H1 (cell line): Measurements from ENCODE around the gene FSD1L. TPM values are rescaled to one million over a fixed set of nuclear protein-coding genes. Genes with fewer than 3 reads are reported as not detected.

Source experiments
- CTCF ChIA-PET: fragments of 300-600 bp; sonication (Branson Sonifier 250); formaldehyde crosslinking; loops from one replicate; lab custom pipeline; 2021; ENCODE audit not compliant: partially characterized antibody; lab: Charles Lee
- POLR2A ChIA-PET: fragments of 300-600 bp; sonication (Branson Sonifier 250); formaldehyde crosslinking; loops from one replicate; lab custom pipeline; 2021; ENCODE audit warnings: inconsistent platforms; ENCODE audit not compliant: partially characterized antibody; lab: Charles Lee
- DNase-seq, 2 experiments: peaks; one replicate each; pipeline versions ENCODE4 v3.0.0 to v3.0.0-alpha.2; 2010 to 2022; ENCODE audit warnings: low spot score in 2 of 2, low read depth in 1 of 2, mixed read lengths in 1 of 2
- FAIRE-seq: peaks from 2 replicates; lab custom pipeline; 2011; peaks lifted over from hg19 to GRCh38; lab: Jason Lieb, UNC
- H2AFZ ChIP-seq: 2 replicates; pipeline ENCODE4 v1.8.1; 2012; ENCODE audit warnings: low read length, inconsistent platforms
- H2AK5ac ChIP-seq: 2 replicates; pipeline ENCODE4 v1.6.1; 2013; ENCODE audit warnings: low read depth, low read length
- H2BK120ac ChIP-seq: replicated peaks from 2 replicates; pipeline ENCODE3; 2013; ENCODE audit warnings: low read depth, low read length, inconsistent platforms
- H2BK12ac ChIP-seq: 2 replicates; pipeline ENCODE4 v1.6.1; 2013; ENCODE audit warnings: low read depth, low read length
- H2BK15ac ChIP-seq: 2 replicates; pipeline ENCODE4 v1.6.1; 2013; ENCODE audit warnings: low read length
- H2BK20ac ChIP-seq: 2 replicates; pipeline ENCODE4 v1.6.1; 2013; ENCODE audit warnings: low read length
- H2BK5ac ChIP-seq: 2 replicates; pipeline ENCODE4 v1.6.1; 2013; ENCODE audit warnings: low read depth, low read length
- H3K14ac ChIP-seq: 2 replicates; pipeline ENCODE4 v1.6.1; 2013; ENCODE audit warnings: inconsistent platforms; ENCODE audit not compliant: insufficient read length
- H3K18ac ChIP-seq: 2 replicates; pipeline ENCODE4 v1.6.1; 2013; ENCODE audit warnings: low read length; ENCODE audit errors: extremely low read depth
- H3K23ac ChIP-seq: 2 replicates; pipeline ENCODE4 v1.6.1; 2013; ENCODE audit warnings: inconsistent platforms; ENCODE audit not compliant: insufficient read length
- H3K23me2 ChIP-seq: 2 replicates; pipeline ENCODE4 v1.6.1; 2013; ENCODE audit warnings: low read depth, low read length
- H3K27ac ChIP-seq: 2 replicates; pipeline ENCODE4 v1.6.1; 2011; ENCODE audit warnings: low read depth, low read length, inconsistent platforms
- H3K27me3 ChIP-seq, 4 experiments: replicated peaks in 1 of 4; 1 replicate in 1 of 4; 2 replicates in 3 of 4; pipeline versions ENCODE4 v1.6.1 to v1.8.1; 2011 to 2013; ENCODE audit warnings: low read length in 3 of 4, mild to moderate bottlenecking in 3 of 4, inconsistent platforms in 2 of 4, mixed read lengths in 2 of 4, moderate library complexity in 1 of 4; ENCODE audit not compliant: control insufficient read depth in 3 of 4, insufficient read depth in 3 of 4; ENCODE audit errors: extremely low read depth in 1 of 4
- H3K36me3 ChIP-seq, 4 experiments: 2 replicates each; pipeline versions ENCODE4 v1.6.1 to v1.8.1; 2011 to 2013; ENCODE audit warnings: mild to moderate bottlenecking in 4 of 4, low read length in 3 of 4, moderate library complexity in 2 of 4, control low read depth in 1 of 4, inconsistent platforms in 1 of 4; ENCODE audit not compliant: insufficient read depth in 4 of 4, control insufficient read depth in 2 of 4
- H3K4ac ChIP-seq: replicated peaks from 2 replicates; pipeline ENCODE3; 2013; ENCODE audit warnings: low read length, low read depth, mixed read lengths, inconsistent platforms; ENCODE audit not compliant: insufficient read length
- H3K4me1 ChIP-seq, 4 experiments: replicated peaks in 1 of 4; 1 replicate in 1 of 4; 2 replicates in 3 of 4; pipeline versions ENCODE4 v1.6.1 to v1.8.1; 2011 to 2013; ENCODE audit warnings: low read length in 3 of 4, inconsistent platforms in 2 of 4, mixed read lengths in 1 of 4; ENCODE audit not compliant: insufficient read depth in 4 of 4, control insufficient read depth in 3 of 4
- H3K4me2 ChIP-seq, 2 experiments: 2 replicates each; pipeline versions ENCODE4 v1.6.1 to v1.8.1; 2011 to 2013; ENCODE audit warnings: low read depth in 2 of 2, low read length in 2 of 2, control low read depth in 1 of 2, inconsistent platforms in 1 of 2, mild to moderate bottlenecking in 1 of 2; ENCODE audit not compliant: insufficient read depth in 1 of 2
- H3K4me3 ChIP-seq, 4 experiments: fragments of 200-600, 300-600 bp in 1 of 4; sonication (generic), shearing (Covaris generic), sonication (Bioruptor Twin) in 1 of 4; 2 replicates each; pipeline versions ENCODE4 v1.5.1 to v1.8.1; 2011 to 2016; ENCODE audit warnings: low read length in 4 of 4, low read depth in 3 of 4, control low read depth in 2 of 4, inconsistent platforms in 2 of 4, mild to moderate bottlenecking in 2 of 4, mixed read lengths in 1 of 4, moderate library complexity in 1 of 4; ENCODE audit not compliant: insufficient read depth in 2 of 4; ENCODE audit errors: extremely low read depth in 1 of 4
- H3K56ac ChIP-seq: replicated peaks from 2 replicates; pipeline ENCODE3; 2013; ENCODE audit warnings: low read depth, mild to moderate bottlenecking, mixed read lengths, low read length, inconsistent platforms; ENCODE audit not compliant: insufficient read length
- H3K79me1 ChIP-seq: 2 replicates; pipeline ENCODE4 v1.6.1; 2013; ENCODE audit warnings: low read depth, low read length, control low read depth
- H3K79me2 ChIP-seq, 2 experiments: 2 replicates each; pipeline versions ENCODE4 v1.6.1 to v1.8.1; 2012 to 2013; ENCODE audit warnings: low read length in 2 of 2, mild to moderate bottlenecking in 2 of 2, inconsistent platforms in 1 of 2; ENCODE audit not compliant: insufficient read depth in 2 of 2, control insufficient read depth in 1 of 2
- H3K9ac ChIP-seq, 4 experiments: replicated peaks in 1 of 4; 1 replicate in 1 of 4; 2 replicates in 3 of 4; pipeline versions ENCODE4 v1.6.1 to v1.8.1; 2011 to 2013; ENCODE audit warnings: low read depth in 3 of 4, low read length in 3 of 4, control low read depth in 2 of 4, mild to moderate bottlenecking in 2 of 4, moderate library complexity in 2 of 4, inconsistent platforms in 1 of 4; ENCODE audit errors: extremely low read depth in 1 of 4
- H3K9me3 ChIP-seq, 2 experiments: 2 replicates each; pipeline versions ENCODE4 v1.6.1 to v1.8.1; 2012 to 2013; ENCODE audit warnings: mild to moderate bottlenecking in 2 of 2, moderate library complexity in 2 of 2, control low read depth in 1 of 2, inconsistent platforms in 1 of 2, low read depth in 1 of 2, low read length in 1 of 2, mixed read lengths in 1 of 2; ENCODE audit not compliant: insufficient read depth in 2 of 2
- H4K20me1 ChIP-seq, 2 experiments: replicated peaks in 1 of 2; 2 replicates each; pipeline versions ENCODE3 to v1.8.1; 2011 to 2013; ENCODE audit warnings: inconsistent platforms in 2 of 2, low read length in 2 of 2, mild to moderate bottlenecking in 1 of 2; ENCODE audit not compliant: insufficient read depth in 2 of 2, control insufficient read depth in 1 of 2
- H4K5ac ChIP-seq: 2 replicates; pipeline ENCODE4 v1.6.1; 2013; ENCODE audit warnings: low read length, low read depth, mixed read lengths, inconsistent platforms; ENCODE audit not compliant: insufficient read length
- H4K8ac ChIP-seq: 2 replicates; pipeline ENCODE4 v1.8.0; 2013; ENCODE audit warnings: mild to moderate bottlenecking, moderate library complexity, low read length, inconsistent platforms; ENCODE audit not compliant: insufficient read depth; ENCODE audit errors: extremely low read depth
- H4K91ac ChIP-seq: replicated peaks from 2 replicates; pipeline ENCODE3; 2013; ENCODE audit warnings: low read length, mixed read lengths, inconsistent platforms; ENCODE audit not compliant: insufficient read length
- ATF3 ChIP-seq: IDR thresholded peaks from 2 replicates; pipeline ENCODE4 v1.6.1; 2011; ENCODE audit warnings: low read depth, mild to moderate bottlenecking, low read length; ENCODE audit not compliant: insufficient read depth
- BCL11A ChIP-seq, 2 experiments: IDR thresholded peaks; one replicate each; pipeline ENCODE4 v1.6.1; 2011; ENCODE audit warnings: low read depth in 2 of 2, low read length in 2 of 2, mild to moderate bottlenecking in 2 of 2
- CHD1 ChIP-seq: IDR thresholded peaks from 2 replicates; pipeline ENCODE4 v1.6.1; 2012; ENCODE audit warnings: low read depth, low read length, improper control_type of control experiment
- JUN ChIP-seq: IDR thresholded peaks from 2 replicates; pipeline ENCODE4 v1.6.1; 2011; ENCODE audit warnings: low read depth, mild to moderate bottlenecking, improper control_type of control experiment, low read length
- MAFK ChIP-seq: IDR thresholded peaks from 2 replicates; pipeline ENCODE4 v1.6.1; 2012; ENCODE audit warnings: low read depth, mild to moderate bottlenecking, improper control_type of control experiment, low read length
- NRF1 ChIP-seq: IDR thresholded peaks from 2 replicates; pipeline ENCODE4 v1.6.1; 2011; ENCODE audit warnings: mild to moderate bottlenecking, low read depth, low read length, improper control_type of control experiment
- RBBP5 ChIP-seq: IDR thresholded peaks from 2 replicates; pipeline ENCODE4 v1.7.1; 2012; ENCODE audit warnings: low read depth, mild to moderate bottlenecking, inconsistent platforms, low read length, moderate library complexity, borderline replicate concordance
- SIRT6 ChIP-seq: IDR thresholded peaks from one replicate; pipeline ENCODE4 v1.7.1; 2012; ENCODE audit warnings: low read length, inconsistent platforms
- SIX5 ChIP-seq: IDR thresholded peaks from 2 replicates; pipeline ENCODE4 v1.6.1; 2011; ENCODE audit warnings: mild to moderate bottlenecking, low read depth, low read length
- SP2 ChIP-seq: IDR thresholded peaks from 2 replicates; pipeline ENCODE4 v1.6.1; 2012; ENCODE audit warnings: mild to moderate bottlenecking, low read length, inconsistent platforms
- TBP ChIP-seq: IDR thresholded peaks from 2 replicates; pipeline ENCODE4 v1.6.1; 2011; ENCODE audit warnings: low read depth, low read length, improper control_type of control experiment
- WGBS, 2 experiments: shearing (Covaris generic) in 1 of 2; methylation state at CpG; one replicate each; pipeline versions ENCODE4 v1.1.6 to v1.1.7; 2013 to 2015; ENCODE audit warnings: low lambda C conversion rate in 2 of 2, mixed read lengths in 2 of 2, inconsistent platforms in 1 of 2, low coverage in 1 of 2, missing lambda C conversion rate in 1 of 2; ENCODE audit not compliant: insufficient replicate concordance in 2 of 2, insufficient coverage in 1 of 2, insufficient read length in 1 of 2; ENCODE audit errors: extremely low coverage in 1 of 2, missing lambda C conversion rate in 1 of 2; 5-methylcytosine and 5-hydroxymethylcytosine counted together
- polyA plus RNA-seq, 7 experiments: library from polyadenylated mRNA; depleted of rRNA in 3 of 7; stranded (reverse) in 5 of 7; unstranded in 2 of 7; fragments of >200 nt in 5 of 7; fragments of 200-250 nt in 2 of 7; gene quantifications; 1 replicate in 5 of 7; 2 replicates in 1 of 7; 4 replicates in 1 of 7; pipeline versions ENCODE4 v1.2.1 to v1.2.3, GENCODE V29; 2011 to 2013; ENCODE audit warnings: missing spikeins in 2 of 7, mixed read lengths in 2 of 7
- total RNA-seq: library from RNA; stranded (reverse); fragmentation: NEBNext Ultra II Directional; extraction: Animal tissue kit (Norgen Biotek cat#: 25700); gene quantifications from 2 replicates; pipeline ENCODE4 v1.2.1, GENCODE V29; 2021
- TF ChIP-seq, protein P1 (sequence below): IDR thresholded peaks from 2 replicates; pipeline ENCODE4 v1.6.1; 2012; ENCODE audit warnings: inconsistent platforms

The FSD1L gene
- total and polyA plus RNA-seq, 2 of the 8 experiments (the other 6 are each of a cell fraction or from before 2014, with no cell fraction given): 0.91 to 4.8 TPM

GRCh38 chr9:105443121-105443520 is 4.7 kb upstream of the FSD1L start:
- H3K27ac ChIP-seq: no peak overlapping the region
- H3K18ac ChIP-seq: no peak overlapping the region
- DNase-seq: no peak
- H4K20me1 ChIP-seq: no peaks in the 10 kb centered on the region
- POLR2A ChIA-PET: no interaction called here
- H3K4me2 ChIP-seq: no peak overlapping the region
- no peak overlapping the region for H3K9ac ChIP-seq
- H2AFZ ChIP-seq: no peak overlapping the region
- H4K8ac ChIP-seq: no peak overlapping the region
- H3K4me1 ChIP-seq: 0 out of 7 replicates have a peak, but pooled peaks cover 0 to 2% (median 0%) of the 10 kb centered on the region in 4 experiments
- H2BK120ac ChIP-seq: no peak overlapping the region
- no peak overlapping the region for H2AK5ac ChIP-seq
- H2BK12ac ChIP-seq: no peak overlapping the region
- no peak overlapping the region for H4K91ac ChIP-seq
- H2BK15ac ChIP-seq: no peak overlapping the region
- no peaks in the 10 kb centered on the region for H3K79me2 ChIP-seq
- H3K9me3 ChIP-seq: no peaks in the 10 kb centered on the region
- CTCF ChIA-PET: interaction anchor here (0.6 to 1.9 kb wide), 4 partner anchors 12 to 635 kb away, joined by 3 to 5 read pairs (median 3); no protein-coding TSS in a partner anchor
- H3K56ac ChIP-seq: no peak overlapping the region
- no peak for FAIRE-seq
- no peaks in the 10 kb centered on the region for H3K79me1 ChIP-seq
- H4K5ac ChIP-seq: no peak overlapping the region
- H2BK5ac ChIP-seq: no peak overlapping the region
- no peaks in the 10 kb centered on the region for H3K27me3 ChIP-seq
- no peaks in the 10 kb centered on the region for H3K36me3 ChIP-seq
- H3K4me3 ChIP-seq: no peak overlapping the region
- no peak overlapping the region for H3K4ac ChIP-seq
- H3K23ac ChIP-seq: no peak overlapping the region
- WGBS, 2 experiments: 88% methylated on average over 8 of the region's 8 CpGs; no CpG with 5 or more reads in 1 of the 2 experiments
- H3K23me2 ChIP-seq: peaks cover 4% of the 10 kb centered on the region
- H2BK20ac ChIP-seq: no peak overlapping the region
- no peak overlapping the region for H3K14ac ChIP-seq
- no peak for TF ChIP-seq SIX5
- no peak for TF ChIP-seq CHD1
- TF ChIP-seq JUN: no peak
- TF ChIP-seq ATF3: no peak
- no peak for TF ChIP-seq SP2
- TF ChIP-seq RBBP5: no peak
- TF ChIP-seq MAFK: no peak
- TF ChIP-seq SIRT6: no peak
- TF ChIP-seq, protein P1, sequence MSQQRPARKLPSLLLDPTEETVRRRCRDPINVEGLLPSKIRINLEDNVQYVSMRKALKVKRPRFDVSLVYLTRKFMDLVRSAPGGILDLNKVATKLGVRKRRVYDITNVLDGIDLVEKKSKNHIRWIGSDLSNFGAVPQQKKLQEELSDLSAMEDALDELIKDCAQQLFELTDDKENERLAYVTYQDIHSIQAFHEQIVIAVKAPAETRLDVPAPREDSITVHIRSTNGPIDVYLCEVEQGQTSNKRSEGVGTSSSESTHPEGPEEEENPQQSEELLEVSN: no peak
- no peak for TF ChIP-seq BCL11A (IDR thresholded peaks at IDR 0.05; ENCODE audit: low read depth in 2 of 2, low read length in 2 of 2)
- TF ChIP-seq NRF1: no peak
- no peak for TF ChIP-seq TBP
